Retina (tissue), 1 donor: ENCODE results near the gene NMD3.
"Not testable (repeated sequence)": the region's sequence is repeated elsewhere in the genome, so short reads cannot be mapped to it uniquely, and the experiment has no call there.

ENCODE experiments used
- DNase-seq: peaks from one replicate; pipeline ENCODE4 v3.0.0-alpha.2; 2016

The NMD3 gene

GRCh38 chr3:161231861-161232260, 10.8 kb downstream of the NMD3 start:
- DNase-seq = no peak

DNA sequence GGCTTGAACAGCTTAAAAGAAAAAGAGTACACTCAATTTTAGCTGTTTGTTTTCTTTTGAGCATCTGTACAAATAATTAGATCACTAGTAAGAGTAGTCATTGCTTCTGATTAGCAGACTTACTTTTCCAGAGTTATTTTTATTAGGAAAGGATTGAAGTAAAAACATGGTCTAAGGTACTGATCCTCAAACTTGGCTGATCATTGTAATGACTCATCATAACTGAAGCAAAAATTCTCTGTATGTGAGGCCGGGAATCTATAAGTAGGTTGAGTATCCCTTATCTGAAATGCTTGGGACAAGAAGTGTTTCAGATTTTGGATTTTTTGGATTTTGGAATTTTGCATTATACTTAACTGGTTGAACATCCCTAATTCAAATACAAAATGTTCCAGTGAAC, 12.4 kb downstream of the NMD3 start:
- DNase-seq = no peak

- no peak for DNase-seq
Observed at GRCh38 chr3:161236240-161236639, 15.1 kb downstream of the NMD3 start.

GRCh38 chr3:161239700-161240099, 18.6 kb downstream of the NMD3 start:
- no peak for DNase-seq

DNA sequence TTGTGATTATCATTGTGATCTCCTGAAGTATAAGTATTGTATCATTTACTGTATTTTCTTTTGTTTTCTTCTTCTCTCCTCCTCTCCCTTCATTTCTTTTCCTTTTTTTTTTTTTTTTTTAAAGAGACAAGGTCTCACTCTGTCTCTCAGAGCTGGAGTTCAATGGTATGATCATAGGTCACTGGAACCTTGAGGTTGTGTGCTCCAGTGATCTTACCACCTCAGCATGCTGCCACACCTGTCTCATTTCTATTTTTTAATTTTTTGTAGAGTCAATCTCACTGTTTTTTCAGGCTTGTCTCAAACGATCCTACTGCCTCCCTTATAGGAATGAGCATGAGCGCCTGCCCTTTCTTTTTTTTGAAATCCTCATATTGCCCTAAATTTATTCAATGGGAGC, 23.4 kb downstream of the NMD3 start:
- DNase-seq = no peak

GRCh38 chr3:161247049-161247448, 25.9 kb downstream of the NMD3 start:
- DNase-seq = no peak

DNA sequence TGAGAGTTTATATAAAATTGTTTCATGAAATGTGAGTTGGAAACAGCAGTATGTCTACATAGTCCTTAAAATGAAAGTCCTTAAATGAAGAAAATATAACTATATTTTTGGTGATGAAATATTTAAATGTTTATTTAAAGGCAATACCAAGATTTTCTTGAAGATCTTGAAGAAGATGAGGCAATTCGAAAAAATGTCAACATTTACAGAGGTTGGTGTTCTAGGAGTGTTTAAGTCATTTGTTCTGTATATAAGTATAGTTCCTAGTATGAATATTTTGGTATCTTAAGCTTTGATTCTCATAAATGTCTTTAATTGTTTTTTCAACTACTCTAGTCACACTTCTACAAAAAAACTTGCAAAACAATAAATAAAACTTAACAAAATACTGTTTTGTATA, 29.0 kb downstream of the NMD3 start:
- DNase-seq = no peak

DNA sequence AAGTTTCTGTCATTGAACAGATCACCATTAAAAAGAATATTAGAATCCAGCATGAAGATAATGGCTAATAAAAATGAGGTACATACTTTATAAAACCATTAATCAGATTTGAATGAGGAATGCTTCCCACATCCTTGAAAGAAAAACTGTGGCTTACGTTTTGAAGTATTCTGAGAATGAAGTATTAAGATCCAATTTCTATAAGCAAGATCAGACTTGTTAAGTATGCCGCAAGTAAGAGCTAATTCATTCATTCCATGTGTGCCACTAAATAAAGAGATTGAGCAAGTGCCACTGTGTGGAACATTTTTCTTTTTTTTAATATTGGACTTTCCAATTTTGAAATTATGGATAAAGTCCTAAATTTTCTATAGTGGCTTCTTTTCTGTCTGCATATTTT, 30.6 kb downstream of the NMD3 start:
- DNase-seq = no peak

GRCh38 chr3:161252143-161252542, 31.0 kb downstream of the NMD3 start:
- no peak for DNase-seq

GRCh38 chr3:161253711-161254110, 32.6 kb downstream of the NMD3 start:
- no peak for DNase-seq

- DNase-seq = no peak
Observed at GRCh38 chr3:161254861-161255260, 33.8 kb downstream of the NMD3 start.

- no peak for DNase-seq
Observed at GRCh38 chr3:161263057-161263456, 41.9 kb downstream of the NMD3 start.

DNA sequence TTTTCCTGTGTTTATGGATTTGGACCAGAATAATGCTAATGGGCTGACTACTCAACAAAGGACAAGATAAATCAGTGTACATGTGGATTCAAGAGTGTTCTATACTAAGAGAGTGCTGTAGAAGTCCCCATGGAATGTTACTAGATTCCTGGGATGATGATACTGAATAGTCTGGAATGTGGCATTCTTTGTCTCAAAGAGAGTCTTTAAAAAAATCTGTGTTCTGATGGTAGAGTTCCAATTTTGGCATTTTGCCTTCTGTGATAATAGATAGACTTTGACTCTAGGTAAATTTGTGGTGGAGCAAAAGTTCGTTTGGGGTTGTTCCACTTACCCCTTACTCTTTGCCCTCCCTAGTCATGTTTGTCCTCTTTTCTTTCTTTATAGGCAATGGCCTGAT, 43.7 kb downstream of the NMD3 start:
- DNase-seq = no peak

- no peak for DNase-seq
Observed at GRCh38 chr3:161265916-161266571, 44.9 kb downstream of the NMD3 start.

- DNase-seq = no peak
Observed at GRCh38 chr3:161266731-161267150, 45.6 kb downstream of the NMD3 start.

- DNase-seq = no peak
Observed at GRCh38 chr3:161267646-161268045, 46.5 kb downstream of the NMD3 start.

DNA sequence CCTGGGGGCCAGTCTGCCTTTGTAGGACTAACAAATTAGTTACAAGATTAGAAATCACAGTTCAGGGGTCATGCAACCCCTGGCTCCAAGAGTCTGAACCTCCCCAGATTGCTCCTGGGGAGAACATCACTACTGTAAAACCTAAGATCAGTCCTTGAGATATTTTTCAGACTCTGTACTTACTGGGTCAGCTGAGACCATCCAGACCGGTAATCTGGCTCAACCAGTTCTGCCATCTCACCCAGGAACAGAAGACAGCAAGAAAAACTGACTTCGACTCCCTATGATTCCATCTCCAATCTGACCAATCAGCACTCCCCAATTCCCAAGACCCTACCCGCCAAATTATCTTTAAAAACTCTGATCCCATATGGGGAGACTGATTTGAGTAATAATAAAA, 47.5 kb downstream of the NMD3 start:
- DNase-seq = no peak

DNA sequence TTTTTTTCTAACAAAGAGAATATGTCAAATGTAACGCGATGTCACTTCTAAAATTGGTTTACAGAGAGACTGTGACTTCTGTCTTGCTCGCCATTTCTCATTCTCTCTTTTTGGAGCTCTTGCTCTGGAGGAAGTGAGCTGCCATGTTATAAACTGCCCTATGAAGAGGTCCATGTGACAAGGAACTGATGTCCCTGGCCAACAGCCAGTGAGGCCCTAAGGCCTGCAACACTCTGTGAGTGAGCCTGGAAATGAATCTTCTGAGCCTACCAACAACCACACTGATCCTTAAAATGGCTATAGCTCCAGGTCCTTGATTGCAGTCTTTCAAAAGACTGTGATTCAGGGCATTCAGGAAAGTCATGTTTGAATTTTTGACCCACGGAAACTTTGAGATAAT, 49.9 kb downstream of the NMD3 start:
- DNase-seq = no peak

- DNase-seq = no peak
Observed at GRCh38 chr3:161271646-161272045, 50.5 kb downstream of the NMD3 start.

DNA sequence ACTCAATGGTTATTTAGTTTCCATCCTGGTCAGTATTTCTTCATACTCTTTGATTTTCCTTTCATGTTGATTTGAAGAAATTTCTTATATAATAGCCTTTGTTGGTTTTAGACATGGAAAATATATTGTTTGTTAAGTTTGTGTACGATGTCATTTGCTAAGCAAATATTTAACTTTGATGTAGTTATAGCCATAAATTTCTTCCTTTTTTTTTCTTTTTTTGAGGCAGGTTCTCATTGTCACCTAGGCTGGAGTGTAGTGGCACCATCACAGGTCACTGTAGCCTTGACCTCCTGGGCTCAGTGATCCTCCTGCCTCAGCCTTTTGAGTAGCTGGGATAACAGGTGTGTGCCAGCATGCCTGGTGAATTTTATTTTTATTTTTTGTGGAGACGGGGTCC, 51.4 kb downstream of the NMD3 start:
- no peak for DNase-seq

DNA sequence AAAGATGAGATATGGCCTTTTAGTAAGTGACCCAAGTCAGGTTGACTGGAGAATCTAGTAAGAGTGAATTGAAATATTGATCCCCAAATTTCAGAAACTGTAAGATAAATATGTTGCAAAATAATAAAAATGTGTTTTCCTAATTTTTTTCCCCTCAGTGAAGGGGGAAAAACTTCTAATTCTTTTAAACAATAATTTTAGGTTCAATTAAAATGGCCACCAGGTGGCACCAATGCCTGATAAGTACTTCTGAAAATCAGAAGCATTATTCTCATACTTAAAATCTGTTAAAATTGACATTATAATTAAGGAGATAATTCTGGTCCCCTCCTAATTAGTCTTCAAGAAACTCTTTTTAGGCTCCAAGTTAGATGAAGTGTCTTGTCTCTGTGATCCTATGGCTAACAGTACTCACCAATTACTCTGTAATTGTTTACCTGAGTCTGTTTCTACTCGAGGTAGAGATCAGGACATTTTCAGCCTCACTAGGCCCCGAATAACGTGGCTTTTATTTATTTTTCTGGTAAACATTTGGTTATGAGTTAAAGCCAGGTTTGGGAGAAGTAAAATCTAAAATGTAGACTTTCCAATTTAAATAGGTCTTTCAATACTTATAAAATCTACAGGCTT, 52.6 kb downstream of the NMD3 start:
- DNase-seq = peak; percentile 30

GRCh38 chr3:161274691-161275298, 53.7 kb downstream of the NMD3 start:
- DNase-seq = peak; percentile 45

DNA sequence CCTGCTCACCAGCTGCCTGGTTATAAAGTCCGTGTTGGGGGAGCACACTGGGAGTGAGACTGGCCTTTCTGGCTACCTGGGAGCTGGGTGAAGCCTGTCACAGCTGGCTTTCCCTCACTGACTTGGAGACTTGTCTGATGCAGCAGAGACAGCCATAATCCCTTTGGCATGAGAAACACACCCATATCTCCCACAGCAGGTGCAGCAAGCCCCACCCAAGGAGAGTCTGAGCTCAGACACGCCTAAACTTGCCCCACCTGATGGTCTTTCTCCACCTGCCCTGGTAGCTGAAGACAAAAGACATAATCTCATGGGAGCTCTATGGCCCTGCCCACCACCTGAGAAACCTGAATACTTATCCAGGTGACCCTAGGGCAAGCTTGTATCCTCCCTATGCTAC, 54.8 kb downstream of the NMD3 start:
- no peak for DNase-seq

GRCh38 chr3:161282387-161282786, 61.3 kb downstream of the NMD3 start:
- not testable (repeated sequence) for DNase-seq

- no peak for DNase-seq
Observed at GRCh38 chr3:161284989-161285388, 63.9 kb downstream of the NMD3 start.
